GM21723 (cell line): ENCODE results near the gene MAN1A2.
"Not testable (repeated sequence)": the region's sequence is repeated elsewhere in the genome, so short reads cannot be mapped to it uniquely, and the experiment has no call there.

Experiments used
- ATAC-seq: cut with Tn5 transposase; IDR thresholded peaks from one replicate; pipeline ENCODE4 v1.9.1; 2021; ENCODE audit warnings: mild to moderate bottlenecking, moderate library complexity; ENCODE audit not compliant: unreplicated experiment

MAN1A2 gene

DNA sequence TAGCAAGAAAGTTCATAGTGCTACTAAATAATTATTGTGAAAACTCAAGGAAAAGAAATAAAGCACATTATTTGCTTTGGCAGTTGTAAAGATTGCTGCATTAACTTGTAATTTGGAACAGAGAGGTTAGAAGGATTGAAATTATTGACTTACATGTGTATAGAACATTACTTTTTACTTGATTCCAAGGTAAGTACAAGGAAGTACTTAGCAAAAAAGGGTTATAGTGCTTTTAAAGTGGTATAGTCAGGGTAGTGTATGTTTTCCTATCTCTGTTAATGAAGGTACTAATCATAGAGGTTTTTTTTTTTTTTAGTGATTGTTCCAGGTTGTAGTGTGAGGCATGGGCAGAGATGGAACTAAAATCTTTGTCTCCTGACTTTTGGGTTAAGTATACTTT, 29.4 kb downstream of the MAN1A2 start:
- no peak for ATAC-seq

DNA sequence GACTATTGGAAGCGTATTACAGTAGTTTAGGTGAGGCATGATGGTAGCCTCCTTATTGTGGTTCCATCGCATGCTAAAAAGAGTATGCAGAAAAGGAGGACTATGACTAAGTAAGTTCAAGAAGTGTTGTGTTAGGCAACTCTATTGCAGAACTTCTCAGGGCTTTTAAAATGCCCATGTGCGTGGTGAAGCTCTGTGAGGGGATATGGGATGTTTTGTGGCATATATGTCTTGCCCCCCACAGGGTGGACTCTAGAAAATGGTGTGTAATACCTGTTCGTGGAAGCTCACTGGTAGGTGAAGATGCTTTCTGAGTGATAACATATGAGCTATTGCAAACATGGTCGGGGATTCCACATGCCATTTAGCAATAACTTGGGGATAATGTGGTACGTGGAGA, 31.7 kb downstream of the MAN1A2 start:
- no peak for ATAC-seq

DNA sequence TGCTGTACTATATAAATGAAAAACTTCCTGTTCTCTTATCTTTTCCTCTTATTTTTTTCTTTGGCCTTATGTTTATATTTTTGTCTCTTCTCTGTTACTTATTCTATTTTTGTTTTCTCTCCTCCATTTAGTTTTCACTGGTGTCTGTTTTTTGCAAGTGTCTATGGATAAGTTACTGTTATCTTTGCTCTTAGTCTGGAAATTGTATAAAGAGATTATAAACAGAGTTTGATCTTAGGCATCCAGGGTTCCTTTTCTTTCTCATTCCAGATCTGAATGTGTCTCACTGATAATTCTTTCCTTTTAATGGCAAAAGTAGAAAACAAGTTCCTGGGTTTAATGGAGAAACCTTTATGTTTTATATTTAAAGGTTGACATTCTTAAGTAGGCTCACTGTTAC, 34.5 kb downstream of the MAN1A2 start:
- ATAC-seq: no peak

DNA sequence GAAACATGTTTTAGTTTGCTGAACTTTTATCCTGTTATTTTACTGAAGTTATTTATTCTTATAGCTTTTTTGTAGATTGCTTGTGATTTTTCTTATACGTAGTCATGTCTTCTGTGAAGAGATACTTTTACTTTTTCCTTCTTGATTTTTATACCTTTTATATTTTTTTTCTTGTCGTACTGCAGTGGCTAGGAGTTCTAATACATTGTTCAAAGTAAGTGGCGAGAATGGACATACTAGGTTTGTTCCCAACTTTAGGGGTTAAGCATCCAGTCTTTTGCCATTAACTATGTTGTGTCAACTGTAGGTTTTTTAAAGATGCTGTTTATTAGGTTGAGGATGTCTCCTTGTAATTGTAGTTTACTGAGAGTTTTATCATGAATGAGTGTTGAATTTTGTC, 36.3 kb downstream of the MAN1A2 start:
- no peak for ATAC-seq

DNA sequence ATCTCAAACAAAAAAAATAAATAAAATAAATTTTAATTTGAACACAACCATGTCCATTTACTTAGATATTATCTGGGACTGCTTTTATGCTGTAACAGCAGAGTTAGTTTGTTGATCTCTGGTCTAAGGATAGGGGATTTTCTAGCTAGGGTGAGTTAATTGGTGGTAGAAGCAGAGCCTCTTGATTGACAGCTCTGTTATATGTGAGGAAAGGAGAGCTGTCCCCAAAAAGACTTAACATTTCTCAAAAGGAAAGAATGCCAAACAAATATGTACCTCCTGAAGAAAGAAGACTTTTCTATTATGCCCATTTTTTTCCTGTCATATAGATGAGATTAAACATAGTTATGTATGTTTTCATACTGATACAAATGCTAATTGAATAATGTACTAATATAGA, 37.8 kb downstream of the MAN1A2 start:
- ATAC-seq: no peak

DNA sequence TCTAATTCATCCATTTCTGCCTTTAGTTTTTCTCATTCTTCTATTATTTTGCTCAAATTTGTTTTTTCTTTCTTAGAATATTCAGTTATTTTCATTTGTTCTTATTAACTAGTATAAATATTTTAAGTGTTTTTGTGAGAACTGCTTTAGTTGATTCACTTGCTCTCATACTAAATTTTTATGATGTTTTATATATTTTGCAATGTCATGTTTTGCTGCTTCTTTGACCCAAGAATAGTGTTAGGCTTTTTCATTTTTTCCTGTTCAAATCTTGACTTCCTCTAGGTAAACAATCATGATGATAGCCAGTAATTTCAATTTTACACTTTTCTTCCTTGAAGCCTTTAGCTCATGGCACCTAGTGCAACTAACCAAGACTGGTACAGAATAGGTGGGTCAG, 45.2 kb downstream of the MAN1A2 start:
- no peak for ATAC-seq

DNA sequence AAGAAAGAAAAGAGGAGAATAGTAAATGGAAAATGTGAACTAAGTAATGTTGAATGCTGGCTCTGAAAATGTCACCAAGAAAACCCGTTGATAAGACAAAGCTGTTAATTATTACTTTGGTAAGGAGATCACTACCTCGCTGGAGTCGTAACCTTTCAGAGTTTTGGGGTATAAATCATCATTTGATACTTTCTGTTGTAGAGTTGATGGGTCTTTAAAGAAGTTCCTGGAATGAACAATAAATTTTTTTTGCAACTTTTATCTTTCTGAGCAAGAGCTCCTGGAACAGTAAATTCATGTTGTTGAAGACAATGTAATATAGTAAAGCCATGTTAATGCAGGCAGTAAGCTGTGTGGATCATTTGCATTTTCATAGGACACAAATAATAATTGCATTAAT, 46.2 kb downstream of the MAN1A2 start:
- ATAC-seq: no peak

DNA sequence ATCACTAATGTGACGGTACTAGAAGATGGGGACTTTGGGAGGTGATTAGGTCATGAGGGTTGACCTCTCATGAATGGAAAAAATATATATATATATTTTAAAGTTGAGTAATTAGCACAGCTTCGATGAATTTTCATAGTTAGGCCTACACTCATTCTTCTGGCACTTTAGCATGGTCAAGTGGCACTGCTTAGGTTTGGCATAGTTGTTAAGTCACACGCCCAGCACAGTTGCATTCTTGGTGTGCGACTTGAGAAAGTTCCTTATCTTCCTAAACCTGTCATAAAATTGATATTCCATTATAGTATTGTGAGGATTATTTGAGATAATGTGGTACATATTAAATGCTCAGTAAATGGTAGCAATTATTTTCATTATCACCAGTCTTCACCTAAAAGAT, 47.7 kb downstream of the MAN1A2 start:
- ATAC-seq: no peak

DNA sequence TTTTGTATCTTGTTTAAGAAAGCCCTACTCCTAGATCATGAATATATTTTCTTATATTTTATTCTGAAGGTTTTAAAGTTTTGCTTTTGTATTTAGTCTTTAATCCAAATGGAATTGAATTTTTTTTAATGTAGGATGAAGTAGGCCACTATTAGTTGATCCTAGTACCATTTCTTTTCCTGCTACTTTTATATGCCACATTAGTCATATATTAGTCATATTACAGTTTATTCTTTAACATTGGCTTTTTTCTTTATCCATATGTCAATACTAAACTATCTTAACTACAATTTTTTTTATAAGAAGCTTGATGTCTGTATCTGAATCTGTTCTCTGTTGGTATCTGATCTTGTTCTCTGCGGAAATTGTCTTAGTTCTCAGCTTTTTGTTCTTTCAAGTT, 48.8 kb downstream of the MAN1A2 start:
- no peak for ATAC-seq

DNA sequence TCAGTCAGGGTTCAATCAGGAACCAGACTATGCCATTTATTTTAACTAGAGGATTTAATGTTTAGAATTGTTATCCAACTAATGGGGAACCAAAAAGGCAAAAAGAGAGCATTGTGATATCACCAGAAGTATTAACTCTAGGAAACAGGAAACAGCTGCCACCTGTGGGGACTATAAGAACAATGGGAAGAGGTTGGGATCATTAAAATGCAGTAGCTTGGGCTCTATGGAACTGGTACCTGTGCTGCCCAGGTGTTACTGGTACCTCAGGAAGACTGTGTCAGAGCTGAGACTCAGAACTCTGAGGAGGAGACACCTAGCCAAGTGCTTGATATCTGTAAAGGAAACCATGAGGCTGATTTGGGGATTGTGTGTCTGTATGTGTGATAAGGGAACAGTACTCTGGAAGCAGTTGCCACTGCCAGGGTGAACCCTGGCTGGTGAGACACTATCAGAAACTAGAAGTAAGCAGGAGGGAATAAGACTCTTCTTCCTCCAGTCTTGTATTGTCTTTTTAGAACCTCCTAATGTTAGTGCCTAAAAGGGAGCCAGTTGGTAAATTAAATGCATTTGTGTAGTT, 49.4 kb downstream of the MAN1A2 start:
- ATAC-seq: no peak

DNA sequence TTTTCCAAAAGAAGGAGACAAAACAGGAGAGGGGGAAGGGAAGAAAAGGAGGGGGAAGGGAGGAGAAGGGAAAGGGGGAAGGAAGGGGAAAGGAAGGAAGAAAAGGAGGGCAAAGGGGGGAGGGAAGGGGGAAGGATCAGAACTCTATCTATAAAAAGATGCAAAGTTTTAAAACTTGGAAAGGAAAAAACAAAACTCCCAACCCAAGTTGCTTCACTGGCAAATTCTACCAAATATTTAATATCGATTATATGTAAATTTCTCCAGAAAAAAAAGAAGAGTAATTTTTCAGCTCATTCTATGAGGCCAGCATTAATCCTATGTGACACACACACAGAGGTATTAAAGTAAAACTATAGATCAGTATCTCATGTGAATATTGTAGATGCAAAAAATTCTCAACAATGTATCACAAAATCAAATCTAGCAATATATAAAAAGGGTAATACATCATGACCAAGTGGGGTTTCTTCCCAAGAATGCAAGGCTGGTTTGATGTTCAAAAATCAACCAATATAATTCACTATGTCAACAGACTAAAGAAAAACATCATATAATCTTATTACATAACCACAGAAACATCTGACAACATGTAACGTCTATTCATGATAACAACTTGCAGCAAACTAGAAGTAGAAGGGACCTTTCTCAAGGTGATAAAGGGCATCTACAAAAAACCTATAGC, 57.9 kb downstream of the MAN1A2 start:
- no peak for ATAC-seq

DNA sequence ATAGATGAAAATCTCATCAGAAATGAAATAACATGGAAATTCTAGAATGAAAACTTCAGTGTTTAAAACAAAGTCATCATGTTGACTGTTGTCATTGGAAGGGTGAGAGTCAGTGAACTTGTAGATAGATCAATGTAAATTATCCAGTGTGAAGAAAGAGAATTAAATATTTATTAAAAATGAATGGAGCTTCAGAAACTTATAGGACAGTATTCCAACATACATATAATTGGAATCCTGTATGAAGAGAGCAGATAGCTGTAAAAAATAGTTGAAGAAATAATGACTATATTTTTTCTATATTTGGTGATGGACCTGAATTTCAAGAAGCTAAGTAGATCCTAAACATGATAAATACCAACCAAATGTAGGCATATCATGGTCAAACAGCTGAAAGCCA, 60.0 kb downstream of the MAN1A2 start:
- no peak for ATAC-seq

DNA sequence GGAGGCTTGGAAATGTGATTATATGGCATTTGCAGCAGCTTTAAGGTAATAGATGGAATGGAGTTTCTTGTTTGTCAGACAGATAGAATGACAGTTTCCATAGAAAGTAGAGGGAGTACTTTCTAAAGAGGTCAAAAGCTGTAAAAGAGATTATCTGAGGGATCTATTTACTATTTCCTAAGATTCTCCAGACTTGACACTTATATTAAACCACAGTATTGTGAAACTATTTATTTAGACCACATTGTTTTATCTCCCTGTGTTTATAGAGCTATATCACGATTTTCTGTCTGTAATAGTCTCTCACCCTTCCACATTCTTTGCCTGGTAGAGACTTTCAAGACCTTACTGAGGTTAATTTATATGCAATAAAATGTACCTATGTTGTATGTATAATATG, 66.7 kb downstream of the MAN1A2 start:
- ATAC-seq: no peak

DNA sequence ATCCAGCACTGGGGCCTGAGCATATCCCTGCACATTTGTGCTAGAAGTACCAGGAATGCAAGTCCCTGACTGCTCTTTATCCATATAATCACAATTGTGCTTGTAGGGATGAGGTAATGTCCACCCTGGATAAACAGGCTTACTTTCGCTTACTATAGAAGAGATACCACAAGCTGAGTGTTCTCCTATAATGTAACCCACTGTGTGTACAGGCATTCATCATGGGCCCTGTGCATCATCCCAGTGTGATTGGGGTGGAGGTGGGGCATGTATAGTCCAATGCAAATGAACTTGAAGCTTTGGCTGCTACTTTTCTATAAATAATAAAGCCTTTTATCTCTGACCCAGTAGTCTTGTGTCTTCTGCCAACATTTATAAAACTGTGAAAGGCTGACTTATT, 69.3 kb downstream of the MAN1A2 start:
- no peak for ATAC-seq

DNA sequence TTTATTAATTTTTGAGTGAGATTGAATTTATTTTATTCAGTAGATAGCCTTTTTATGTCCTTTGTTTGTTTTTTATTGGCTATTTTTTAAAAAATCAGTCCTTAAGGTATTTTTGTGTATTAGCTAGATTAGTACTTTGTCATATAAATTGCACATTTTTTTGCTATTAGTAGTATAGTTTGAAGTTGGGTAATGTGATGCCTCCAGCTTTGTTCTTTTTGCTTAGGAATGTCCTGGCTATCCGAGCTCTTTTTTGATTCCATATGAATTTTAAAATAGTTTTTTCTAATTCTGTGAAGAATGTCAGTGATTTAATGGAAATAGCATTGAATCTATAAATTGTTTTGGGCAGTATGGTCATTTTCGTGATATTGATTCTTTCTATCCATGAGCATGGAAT, 80.4 kb downstream of the MAN1A2 start:
- no peak for ATAC-seq

DNA sequence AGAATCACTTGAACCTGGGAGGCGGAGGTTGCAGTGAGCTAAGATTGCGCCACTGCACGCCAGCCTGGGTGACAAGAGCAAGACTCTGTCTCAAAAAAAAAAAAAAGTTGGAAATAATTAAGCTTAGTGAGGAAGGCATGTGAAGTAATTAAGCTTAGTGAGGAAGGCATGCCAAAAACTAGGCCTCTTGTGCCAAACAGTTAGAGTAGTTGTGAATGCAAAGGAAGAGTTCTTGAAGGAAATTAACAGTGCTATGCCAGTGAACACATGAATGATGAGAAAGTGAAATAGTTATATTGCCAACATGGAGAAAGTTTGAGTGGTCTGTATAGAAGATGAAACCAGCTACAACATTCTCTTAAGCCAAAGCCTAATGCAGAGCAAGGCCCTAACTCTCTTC, 85.0 kb downstream of the MAN1A2 start:
- ATAC-seq: no peak

DNA sequence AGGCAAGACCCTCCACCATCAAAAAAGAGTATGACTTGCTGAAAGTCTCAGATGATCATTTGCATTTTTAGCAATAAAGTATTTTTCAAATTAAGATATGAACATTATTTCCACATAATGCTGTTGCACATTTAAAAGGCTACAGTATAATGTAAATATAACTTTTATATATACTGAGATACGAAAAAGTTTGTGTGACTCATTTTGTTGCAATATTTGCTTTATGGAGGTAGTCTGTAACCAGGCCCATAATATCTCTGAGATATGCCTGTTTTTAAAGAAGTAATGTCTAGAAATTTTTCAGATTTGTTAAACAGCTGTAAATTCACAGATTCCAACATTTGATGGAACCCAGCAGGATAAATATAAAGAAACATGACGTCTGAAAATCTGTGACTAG, 86.7 kb downstream of the MAN1A2 start:
- no peak for ATAC-seq

DNA sequence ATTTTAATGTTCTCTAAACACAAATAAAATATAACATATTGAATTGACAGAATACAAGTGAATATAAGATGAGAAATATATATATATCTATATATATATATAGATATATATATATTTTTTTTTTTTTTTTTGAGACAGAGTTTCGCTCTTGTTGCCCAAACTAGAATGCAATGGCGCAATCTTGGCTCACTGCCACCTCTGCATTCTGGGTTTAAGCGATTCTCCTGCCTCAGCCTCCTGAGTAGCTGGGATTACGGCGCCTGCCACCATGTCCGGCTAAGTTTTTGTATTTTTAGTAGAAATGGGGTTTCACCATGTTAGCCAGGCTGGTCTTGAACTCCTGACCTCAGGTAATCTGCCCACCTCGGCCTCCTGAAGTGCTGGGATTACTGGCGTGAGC, 91.2 kb downstream of the MAN1A2 start:
- not testable (repeated sequence) for ATAC-seq

DNA sequence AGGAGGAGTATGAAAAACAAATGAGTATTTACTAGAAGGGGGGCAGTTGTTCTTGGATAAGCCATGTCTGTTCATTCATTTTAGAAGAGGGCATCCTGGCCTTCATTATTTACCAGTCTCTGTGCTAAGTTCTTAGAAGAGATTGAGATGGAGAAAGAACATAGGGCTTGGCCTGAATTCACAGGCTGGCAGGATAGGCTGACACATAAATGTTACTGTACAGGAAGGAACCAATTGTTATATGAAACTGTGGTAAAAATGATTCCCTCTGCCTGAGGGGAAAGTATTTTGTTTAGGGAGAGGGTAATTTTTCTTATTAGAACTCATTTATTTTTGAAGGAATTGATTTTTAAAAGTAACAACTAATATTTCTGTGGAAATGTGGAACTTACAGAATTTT, 99.5 kb downstream of the MAN1A2 start:
- ATAC-seq: no peak

DNA sequence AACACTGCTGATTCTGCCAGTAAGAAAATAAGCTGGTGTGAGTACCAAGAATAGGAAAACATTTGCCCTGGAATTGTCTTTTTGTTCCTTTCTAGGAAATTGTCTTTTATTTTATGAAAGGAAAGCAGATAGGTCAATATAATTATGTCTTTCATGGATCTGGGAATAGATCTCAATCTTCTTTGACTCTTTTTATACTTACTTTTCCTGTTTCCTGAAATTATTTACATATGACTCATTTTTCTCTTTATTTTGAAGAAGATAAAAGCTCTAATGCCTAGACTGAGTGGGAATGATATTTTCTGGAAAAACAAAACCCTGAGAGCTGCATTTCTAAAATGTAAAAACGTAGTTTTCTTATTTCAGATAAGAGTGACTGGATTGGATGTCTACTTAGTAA, 100.1 kb downstream of the MAN1A2 start:
- ATAC-seq: no peak

DNA sequence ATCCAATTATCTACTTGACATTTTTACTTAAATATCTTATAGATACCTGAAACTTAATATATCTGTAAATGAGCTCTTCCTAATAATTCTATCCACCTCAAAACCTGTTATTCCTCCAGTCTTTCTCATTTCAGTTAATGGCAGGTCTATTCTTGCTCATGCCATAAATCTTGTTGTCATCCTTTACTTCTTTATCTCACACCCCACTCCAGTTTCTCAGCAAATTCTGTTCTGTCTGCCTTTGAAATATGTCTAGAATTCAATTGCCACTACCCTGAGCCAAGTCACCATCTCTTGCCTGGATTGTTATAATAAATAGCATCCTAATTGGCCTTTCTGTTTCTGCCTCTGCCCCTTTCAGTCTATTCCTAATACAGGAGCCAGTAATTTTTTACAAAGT, 105.8 kb downstream of the MAN1A2 start:
- no peak for ATAC-seq

DNA sequence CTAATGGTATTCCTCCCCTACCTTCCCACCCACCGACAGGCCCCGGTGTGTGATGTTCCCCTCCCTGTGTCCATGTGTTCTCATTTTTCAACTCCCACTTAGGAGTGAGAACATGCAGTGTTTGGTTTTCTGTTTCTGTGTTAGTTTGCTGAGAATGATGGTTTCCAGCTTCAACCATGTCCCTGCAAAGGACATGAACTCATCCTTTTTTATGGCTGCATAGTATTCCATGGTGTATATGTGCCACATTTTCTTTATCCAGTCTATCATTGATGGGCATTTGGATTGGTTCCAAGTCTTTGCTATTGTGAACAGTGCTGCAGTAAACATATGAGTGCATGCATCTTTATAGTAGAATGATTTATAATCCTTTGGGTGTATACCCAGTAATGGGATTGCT, 108.2 kb downstream of the MAN1A2 start:
- not testable (repeated sequence) for ATAC-seq

DNA sequence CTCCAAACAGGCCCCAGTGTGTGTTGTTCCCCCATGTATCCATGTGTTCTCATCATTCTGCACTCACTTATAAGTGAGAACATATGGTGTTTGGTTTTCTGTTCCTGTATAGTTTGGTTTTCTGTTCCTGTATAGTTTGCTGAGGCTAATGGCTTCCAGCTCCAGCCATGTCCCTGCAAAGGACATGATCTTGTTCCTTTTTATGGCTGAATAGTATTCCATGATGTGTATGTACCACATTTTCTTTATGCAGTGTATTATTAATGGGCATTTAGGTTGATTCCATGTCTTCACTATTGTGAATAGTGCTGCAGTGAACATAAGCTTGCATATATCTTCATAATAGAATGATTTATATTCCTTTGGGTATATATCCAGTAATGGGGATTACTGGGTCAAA, 111.8 kb downstream of the MAN1A2 start:
- no peak for ATAC-seq
